NOMO-1 treated with DMSO at 0.1 percent for 48 hours (cell line): Measurements from ENCODE around the gene PRR33.

Experiments used
- DNase-seq: peaks from one replicate; lab custom pipeline; 2025; ENCODE audit not compliant: unreplicated experiment; lab: John Stamatoyannopoulos, UW

PRR33 gene

GRCh38 chr11:1928470-1928890 lies 36.8 kb upstream of the PRR33 start:
- DNase-seq, result no peak

DNA sequence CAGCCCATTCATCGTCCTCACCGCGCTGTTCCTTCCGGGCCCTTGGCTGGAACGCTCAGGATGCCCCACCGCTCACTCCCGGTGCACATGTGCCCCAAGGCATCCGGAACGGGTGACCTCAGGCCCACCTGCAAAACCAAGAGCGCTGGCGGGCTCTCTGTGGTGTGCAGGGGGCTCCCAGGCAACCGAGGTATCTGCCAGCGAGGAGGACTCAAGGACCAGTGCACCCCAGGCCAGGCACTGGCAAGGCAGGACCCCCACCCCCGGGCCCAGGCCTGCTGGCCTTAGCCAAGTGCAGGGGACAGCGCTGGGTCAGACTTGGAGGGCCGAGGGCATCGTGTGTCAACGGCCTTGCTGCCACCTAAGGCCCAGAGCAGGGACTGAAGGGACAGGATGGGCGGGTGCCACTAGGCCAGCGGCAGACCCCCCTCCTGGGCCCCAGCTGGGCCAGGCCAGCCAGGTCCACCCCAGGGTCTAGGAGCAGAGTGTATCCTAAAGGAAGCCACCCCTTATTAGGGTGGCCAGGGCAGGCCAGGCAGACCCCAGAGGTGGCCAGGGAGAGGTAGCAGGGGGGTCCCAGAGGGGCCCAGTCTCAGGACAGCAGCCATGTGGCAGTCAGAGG lies 36.3 kb upstream of the PRR33 start:
- DNase-seq, result no peak

DNA sequence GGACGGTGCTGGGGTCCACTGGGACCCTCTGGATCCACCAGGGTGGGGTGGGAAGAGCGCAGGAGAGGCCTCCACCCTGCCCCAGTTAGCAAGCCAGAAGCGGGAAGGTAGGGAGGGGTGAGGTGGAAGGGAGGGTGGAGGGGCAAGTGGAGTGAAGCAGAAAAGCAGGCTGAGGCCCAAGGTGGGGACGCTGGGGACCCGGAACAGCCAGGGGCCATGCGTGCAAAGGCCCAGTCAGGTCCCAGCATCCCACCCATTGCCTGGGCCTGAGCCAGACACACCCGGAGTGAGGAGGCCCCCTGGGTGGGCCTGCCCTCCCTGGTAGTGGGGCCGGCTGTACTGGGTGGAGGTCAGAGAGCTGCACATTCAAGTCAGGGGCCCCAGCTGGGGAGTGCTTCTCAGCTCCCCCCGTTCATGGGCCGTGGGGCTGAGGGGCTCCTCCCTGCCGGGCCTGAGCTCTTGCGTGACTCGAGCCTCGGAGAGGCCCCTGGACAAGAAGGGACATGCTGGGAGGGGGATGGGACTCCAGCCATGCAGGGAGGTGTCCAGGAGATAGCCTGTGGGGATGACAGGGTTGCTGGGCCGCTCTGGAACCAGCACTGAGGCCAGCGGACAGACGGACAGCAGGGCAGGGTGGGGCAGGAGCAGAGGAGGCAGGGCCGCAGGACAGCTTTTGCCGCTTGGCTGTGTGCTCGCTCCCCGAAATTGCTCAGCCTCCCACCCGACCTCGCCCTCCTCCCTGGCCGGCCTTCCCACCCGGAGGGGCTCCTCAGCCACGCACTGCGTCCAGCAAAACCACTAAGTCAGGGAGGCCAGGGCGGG lies 35.5 kb upstream of the PRR33 start:
- DNase-seq, result no peak

- no peak for DNase-seq
Measured at GRCh38 chr11:1926156-1927025, 34.7 kb upstream of the PRR33 start.

DNA sequence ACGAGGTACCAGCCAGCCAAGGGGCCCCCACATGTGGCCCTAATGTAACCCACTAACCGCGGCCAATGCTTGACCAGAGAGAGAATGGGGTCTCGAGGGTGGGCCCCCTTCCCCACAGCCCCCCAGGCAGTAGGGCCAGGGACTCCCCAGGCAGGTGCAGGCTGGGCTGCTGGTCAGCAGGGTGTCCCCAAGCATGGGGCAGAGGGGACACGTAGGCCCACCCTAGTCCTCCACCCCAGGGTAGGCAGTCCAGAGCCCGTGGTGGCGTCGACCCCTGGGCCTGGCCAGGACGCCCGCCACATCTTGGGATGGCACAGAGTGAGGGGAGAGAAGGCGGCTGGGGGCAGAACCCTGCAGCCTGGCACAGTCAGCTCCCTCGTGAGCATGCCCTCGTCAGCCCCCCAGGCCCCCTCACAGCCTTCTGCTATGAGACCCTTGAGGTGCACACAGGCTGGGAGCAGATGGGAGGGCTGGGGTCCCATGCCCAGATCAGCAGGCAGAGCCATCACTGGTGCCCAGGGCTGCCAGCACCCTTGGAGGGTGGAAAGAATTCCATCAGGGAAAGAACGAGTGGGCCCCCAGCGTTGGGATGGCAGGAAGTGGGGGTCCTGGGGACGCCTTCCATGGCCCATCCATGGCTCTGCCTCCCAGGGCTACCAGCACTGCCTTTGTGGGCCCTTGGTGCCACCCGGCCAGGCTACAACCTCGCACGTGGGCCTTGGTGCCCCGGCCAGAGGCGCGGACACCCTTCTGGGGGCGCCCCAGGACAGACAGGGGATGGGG lies 33.9 kb upstream of the PRR33 start:
- no peak for DNase-seq

GRCh38 chr11:1924646-1925372 lies 33.1 kb upstream of the PRR33 start:
- DNase-seq, result no peak

- no peak for DNase-seq
Measured at GRCh38 chr11:1924181-1924580, 32.5 kb upstream of the PRR33 start.

GRCh38 chr11:1923201-1923956 lies 31.7 kb upstream of the PRR33 start:
- DNase-seq, result no peak

GRCh38 chr11:1922481-1923081 lies 30.9 kb upstream of the PRR33 start:
- DNase-seq, result no peak

DNA sequence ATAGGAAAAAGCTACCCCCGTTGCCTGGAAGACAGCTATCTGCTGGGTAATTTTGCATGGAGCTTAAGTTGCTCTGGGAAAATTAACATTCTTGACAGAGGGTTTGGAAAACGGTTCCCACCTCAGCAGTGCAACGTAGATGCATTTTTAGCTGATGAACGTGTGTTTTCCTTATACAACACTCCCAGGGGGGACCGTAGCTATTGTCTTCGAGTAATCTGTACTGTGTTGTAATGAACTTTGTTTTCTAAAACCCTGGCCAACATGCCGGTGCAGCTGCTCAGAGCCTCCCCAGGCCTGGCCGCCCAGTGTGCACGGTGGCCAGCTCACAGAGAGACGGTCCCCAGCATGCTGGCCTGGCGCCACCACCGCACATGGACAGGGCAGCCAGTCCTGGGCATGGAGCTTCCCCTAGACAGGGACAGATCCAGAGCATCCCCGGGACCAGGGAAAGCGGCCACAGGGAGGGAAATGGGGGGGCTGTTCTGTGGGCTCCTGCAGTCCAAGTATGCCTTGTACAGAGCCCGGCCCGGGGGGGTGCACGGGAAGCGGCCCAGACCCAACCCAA lies 30.0 kb upstream of the PRR33 start:
- DNase-seq, result no peak

GRCh38 chr11:1920909-1921573 lies 29.3 kb upstream of the PRR33 start:
- DNase-seq, result peak; percentile 6

GRCh38 chr11:1920128-1920908 lies 28.6 kb upstream of the PRR33 start:
- DNase-seq, result no peak

DNA sequence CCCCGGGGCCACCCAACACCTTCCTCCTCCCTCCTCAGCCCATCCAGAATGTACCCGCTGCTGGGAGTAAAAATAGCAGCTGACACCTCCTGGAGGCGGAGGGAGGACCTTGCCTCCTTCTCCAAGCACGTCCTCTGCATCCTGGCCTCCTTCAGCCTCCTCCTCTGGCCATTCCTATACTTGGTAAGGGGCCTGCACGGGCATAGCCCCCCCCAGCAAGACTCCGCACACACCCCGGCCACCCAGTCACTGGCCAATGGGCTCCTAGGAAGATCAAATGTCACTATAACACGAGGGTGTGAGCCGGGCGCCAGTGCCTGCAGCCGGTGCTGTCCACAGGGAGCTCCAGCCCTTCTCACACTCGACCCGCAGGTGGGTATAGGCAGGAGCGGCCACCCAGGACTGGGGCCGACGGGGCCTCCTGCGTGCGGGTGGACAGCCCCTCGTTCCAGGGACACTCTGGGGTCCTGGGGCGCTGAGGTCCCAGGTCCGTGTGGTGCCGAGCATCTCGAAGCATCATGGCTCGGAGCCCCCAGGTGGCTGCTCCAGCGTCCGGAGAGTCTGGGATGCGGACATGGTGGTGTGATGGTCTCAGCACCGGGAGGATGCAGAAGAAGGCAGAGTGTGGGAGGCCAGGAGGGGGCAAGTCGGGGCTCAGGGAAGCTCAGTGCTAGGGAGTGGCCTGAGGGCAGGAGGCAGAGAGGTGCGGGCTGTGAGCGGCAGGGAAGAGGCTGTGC lies 27.9 kb upstream of the PRR33 start, which contains the start of gene TNNT3:
TSS of gene TNNT3 (plus strand) at position 313 of the 737 bp plus-strand sequence. CDS start 3,172 bp downstream, outside the sequence.
- no peak for DNase-seq

- DNase-seq, result no peak
Measured at GRCh38 chr11:1918436-1919315, 27.0 kb upstream of the PRR33 start.

- peak; percentile 35 for DNase-seq
Measured at GRCh38 chr11:1917523-1918435, 26.1 kb upstream of the PRR33 start.
